M059J (cell line): ENCODE results near the gene IGSF21. TPM values are rescaled to one million over a fixed set of nuclear protein-coding genes. Genes with fewer than 3 reads are reported as not detected.
A peak's percentile ranks its signal among the peaks of the same experiment; 100 is the strongest.

Experiments used
- DNase-seq: peaks from one replicate; pipeline ENCODE4 v3.0.0-alpha.2; 2012; ENCODE audit warnings: low read depth
- total RNA-seq: library from RNA; depleted of rRNA; stranded (reverse); fragments of >200 nt; shearing (Covaris generic); gene quantifications from 2 replicates; pipeline ENCODE4 v1.2.3, GENCODE V29; 2014

The IGSF21 gene
- total RNA-seq, 1 experiment from 2014 or later, result not detected

GRCh38 chr1:18094096-18094495 lies 13.5 kb upstream of the IGSF21 start:
- no peak for DNase-seq

- DNase-seq, result no peak
Observed at GRCh38 chr1:18097206-18097605, 10.4 kb upstream of the IGSF21 start.

GRCh38 chr1:18099026-18099425 lies 8.6 kb upstream of the IGSF21 start:
- no peak for DNase-seq

GRCh38 chr1:18100060-18100459 lies 7.5 kb upstream of the IGSF21 start:
- DNase-seq, result no peak

GRCh38 chr1:18100491-18101063 lies 7.0 kb upstream of the IGSF21 start:
- peak; percentile 58 for DNase-seq

GRCh38 chr1:18101508-18101907 lies 6.1 kb upstream of the IGSF21 start:
- DNase-seq, result no peak

GRCh38 chr1:18103788-18104421 lies 3.7 kb upstream of the IGSF21 start:
- no peak for DNase-seq

- peak; percentile 39 for DNase-seq
Observed at GRCh38 chr1:18104546-18105100, 3.0 kb upstream of the IGSF21 start.

- DNase-seq, result no peak
Observed at GRCh38 chr1:18105196-18105595, 2.4 kb upstream of the IGSF21 start.

GRCh38 chr1:18108299-18109057 lies 880 bp downstream of the IGSF21 start:
- no peak for DNase-seq

GRCh38 chr1:18109058-18109755 lies 1.6 kb downstream of the IGSF21 start:
- peak; percentile 24 for DNase-seq

GRCh38 chr1:18109756-18110597 lies 2.4 kb downstream of the IGSF21 start:
- DNase-seq, result peak; percentile 12

GRCh38 chr1:18110598-18110939 lies 3.0 kb downstream of the IGSF21 start:
- no peak for DNase-seq

- no peak for DNase-seq
Observed at GRCh38 chr1:18110968-18111367, 3.4 kb downstream of the IGSF21 start.

GRCh38 chr1:18111605-18112297 lies 4.2 kb downstream of the IGSF21 start:
- no peak for DNase-seq

GRCh38 chr1:18112611-18113010 lies 5.0 kb downstream of the IGSF21 start:
- DNase-seq, result no peak

GRCh38 chr1:18114726-18115410 lies 7.3 kb downstream of the IGSF21 start:
- no peak for DNase-seq

GRCh38 chr1:18116777-18117176 lies 9.2 kb downstream of the IGSF21 start:
- DNase-seq, result no peak

- no peak for DNase-seq
Observed at GRCh38 chr1:18118078-18118477, 10.5 kb downstream of the IGSF21 start.

- no peak for DNase-seq
Observed at GRCh38 chr1:18118491-18118890, 10.9 kb downstream of the IGSF21 start.
